GM18870 (cell line): Measurements from ENCODE around the gene ATP8A2.

Experiments
- ATAC-seq: cut with Tn5 transposase; IDR thresholded peaks from one replicate; pipeline ENCODE4 v1.9.1; 2021; ENCODE audit warnings: moderate library complexity; ENCODE audit not compliant: unreplicated experiment

ATP8A2 gene

GRCh38 chr13:25679936-25680335 lies 308.2 kb downstream of the ATP8A2 start:
- no peak for ATAC-seq

- no peak for ATAC-seq
Measured at GRCh38 chr13:25682276-25682675, 310.5 kb downstream of the ATP8A2 start.

GRCh38 chr13:25683056-25683455 lies 311.3 kb downstream of the ATP8A2 start:
- no peak for ATAC-seq

- ATAC-seq: no peak
Measured at GRCh38 chr13:25683662-25684370, 312.0 kb downstream of the ATP8A2 start.

DNA sequence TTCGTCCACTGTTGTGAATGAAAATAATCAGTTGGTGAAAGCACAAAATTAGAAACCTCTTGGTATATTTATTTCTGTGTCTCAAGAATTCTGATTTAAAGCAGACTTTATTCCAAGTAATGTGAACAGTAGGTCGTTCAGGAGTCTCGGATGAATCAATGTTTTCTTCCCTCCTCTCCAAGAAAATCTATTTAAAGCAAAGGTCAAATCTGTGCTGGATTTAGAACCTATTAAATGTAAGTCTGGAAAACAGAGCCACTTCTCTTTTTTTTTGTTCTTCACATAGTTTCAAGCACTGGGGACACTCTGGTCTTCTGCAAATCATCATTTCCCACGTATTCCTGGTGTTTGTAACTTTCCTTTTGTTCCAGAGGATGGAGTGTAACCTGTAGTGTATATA lies 312.7 kb downstream of the ATP8A2 start:
- no peak for ATAC-seq

- ATAC-seq: no peak
Measured at GRCh38 chr13:25686831-25687470, 315.2 kb downstream of the ATP8A2 start.

DNA sequence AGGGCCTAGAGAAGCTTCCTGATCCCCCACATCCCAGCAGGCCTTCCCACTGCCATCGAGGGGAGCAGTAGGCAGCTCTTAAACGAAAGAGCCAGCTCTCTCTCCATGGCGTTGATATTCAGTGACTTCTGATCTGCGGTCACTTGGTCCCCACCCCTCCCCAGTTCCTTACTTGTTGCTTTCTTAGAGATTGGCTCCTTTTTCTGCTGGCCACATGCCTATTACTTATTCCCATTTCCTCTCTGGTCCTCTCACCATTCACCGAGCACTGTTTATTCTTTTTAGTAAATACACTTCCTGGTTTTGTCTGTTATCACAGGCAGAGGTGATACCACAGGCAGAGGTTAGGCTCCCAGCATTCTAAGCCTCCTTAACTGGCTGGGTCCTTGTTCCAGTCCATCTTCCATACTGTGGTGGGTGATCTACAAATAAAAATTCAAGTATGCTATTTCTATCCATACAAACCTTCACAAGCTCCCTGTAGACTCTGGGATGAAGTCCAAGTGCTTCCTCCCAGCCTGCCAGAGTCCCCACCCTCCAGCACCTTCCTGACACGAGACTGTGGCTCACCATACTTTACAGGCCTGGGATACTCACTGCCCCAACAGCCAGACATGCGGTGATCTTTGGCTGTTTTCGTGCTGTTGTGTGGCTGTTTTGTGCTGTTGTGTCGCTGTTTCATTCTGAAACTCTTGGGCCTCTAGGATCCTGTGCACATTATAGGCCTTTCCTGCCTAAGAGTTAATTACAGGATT lies 315.9 kb downstream of the ATP8A2 start:
- ATAC-seq: no peak

DNA sequence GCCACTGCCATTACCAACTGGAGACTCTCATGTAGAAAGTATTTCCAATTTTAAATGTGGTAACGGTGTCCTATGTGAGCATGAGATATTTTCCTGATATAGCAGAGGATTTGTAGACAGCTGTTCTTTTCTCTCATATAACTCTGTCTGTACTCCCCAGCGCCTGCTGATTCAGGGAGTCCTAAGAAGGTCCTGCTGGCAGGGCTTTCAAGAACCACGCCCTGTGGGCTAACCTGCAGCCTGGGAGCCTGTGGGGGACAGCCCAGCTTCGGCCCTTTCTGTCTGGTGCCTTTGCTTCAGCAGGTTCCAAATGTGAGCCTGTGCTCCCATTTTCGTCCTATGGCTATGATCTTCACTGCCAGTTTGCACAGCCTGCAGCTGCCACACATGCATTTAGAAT lies 316.8 kb downstream of the ATP8A2 start:
- ATAC-seq: no peak

DNA sequence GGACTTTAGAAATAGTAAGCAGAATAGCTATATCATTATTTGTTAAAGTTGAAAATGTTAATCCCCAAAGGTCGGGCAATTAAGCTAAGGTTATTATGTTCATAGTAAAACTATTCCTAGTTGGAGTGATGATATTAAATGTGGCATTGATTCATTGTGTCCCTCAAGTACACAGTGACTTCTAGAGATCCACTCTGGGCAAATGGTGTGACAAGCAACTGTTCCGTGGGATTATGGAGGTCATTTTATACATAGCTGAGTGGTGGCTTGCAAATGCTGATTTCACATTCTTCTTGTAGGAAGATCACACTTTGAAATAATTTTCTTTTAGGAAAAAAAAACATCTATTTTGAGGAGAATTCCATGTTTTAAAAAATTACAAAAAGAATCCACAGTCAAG lies 317.8 kb downstream of the ATP8A2 start:
- ATAC-seq: no peak

GRCh38 chr13:25690582-25690981 lies 318.8 kb downstream of the ATP8A2 start:
- ATAC-seq: no peak

- ATAC-seq: no peak
Measured at GRCh38 chr13:25691654-25692053, 319.9 kb downstream of the ATP8A2 start.

- ATAC-seq: no peak
Measured at GRCh38 chr13:25692099-25692498, 320.3 kb downstream of the ATP8A2 start.

- no peak for ATAC-seq
Measured at GRCh38 chr13:25699056-25699455, 327.3 kb downstream of the ATP8A2 start.

DNA sequence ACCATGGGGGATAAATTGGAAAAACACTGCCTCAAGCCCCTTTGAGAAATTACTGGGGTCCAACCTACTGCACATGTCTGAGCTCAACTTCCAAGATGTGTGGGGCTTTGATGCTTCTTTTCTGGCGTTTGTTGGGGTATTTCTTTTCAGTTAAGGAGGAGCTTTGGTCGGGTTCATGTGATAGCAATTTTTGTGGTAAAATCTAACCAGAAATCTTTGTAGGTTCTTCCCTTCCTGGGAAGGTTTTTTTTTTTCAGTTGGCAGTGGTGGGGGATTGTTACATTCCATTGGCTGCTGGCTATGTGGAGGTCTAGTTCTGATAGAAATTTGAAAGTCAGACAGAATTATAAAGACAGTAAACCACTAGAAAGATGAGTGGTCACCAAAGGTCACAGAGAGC lies 327.8 kb downstream of the ATP8A2 start:
- no peak for ATAC-seq

GRCh38 chr13:25701304-25701703 lies 329.5 kb downstream of the ATP8A2 start:
- ATAC-seq: no peak

DNA sequence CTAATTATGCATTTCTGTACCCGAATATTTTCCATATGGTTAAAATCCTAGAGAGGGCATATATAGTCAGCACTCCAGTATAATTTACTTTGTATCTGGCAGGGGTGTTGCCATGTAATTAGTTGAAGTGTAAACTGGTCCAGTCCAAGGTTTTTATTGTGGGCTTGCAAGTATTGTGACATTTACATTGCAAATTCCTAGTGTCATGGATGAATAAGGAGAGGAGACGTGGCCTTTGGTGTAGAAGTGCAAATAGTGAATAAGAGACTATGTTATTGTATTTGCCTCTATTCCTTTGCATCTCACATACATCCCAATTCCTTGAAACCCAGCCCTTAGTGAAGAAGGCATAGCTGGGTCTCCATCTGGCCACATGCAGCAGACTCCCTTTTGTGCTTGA lies 330.6 kb downstream of the ATP8A2 start:
- no peak for ATAC-seq

- no peak for ATAC-seq
Measured at GRCh38 chr13:25707726-25708125, 336.0 kb downstream of the ATP8A2 start.

DNA sequence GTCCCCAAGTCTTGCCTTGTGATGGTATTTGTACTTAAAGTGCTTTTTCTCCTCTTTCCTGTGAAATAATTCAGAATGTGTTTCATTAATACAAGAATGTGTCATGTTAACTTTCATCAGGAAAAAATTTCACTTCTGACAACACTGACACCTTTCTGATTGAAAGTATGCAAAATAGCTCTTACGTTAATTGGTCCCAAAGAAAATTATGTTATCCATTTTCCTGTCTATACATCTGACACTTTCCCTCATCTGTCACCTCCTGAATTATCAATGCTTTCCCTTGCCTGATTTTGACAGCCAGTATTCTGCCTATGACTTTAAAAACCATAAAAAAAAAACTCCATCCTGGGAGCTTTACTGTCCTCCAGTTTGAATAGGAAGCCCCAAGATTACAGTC lies 336.5 kb downstream of the ATP8A2 start:
- no peak for ATAC-seq

DNA sequence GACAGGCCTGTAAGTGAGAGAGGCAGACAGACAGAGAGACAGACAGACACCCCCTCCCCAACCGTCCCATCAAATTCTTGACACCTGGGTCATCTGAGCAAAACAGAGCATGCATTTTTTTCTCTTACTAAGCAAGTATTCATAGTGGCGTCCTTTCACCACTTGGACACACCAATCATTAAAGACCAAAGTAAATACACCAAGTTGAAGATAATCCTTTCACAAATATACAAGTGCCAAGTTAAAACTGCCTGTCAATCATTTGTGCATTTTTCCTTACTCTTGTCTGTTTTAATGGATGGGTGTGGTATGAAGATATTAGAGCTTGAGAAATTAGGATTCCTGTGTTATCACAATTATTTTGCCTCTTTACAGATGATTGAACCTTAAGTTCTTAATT lies 337.3 kb downstream of the ATP8A2 start:
- ATAC-seq: no peak

GRCh38 chr13:25715760-25716159 lies 344.0 kb downstream of the ATP8A2 start:
- no peak for ATAC-seq

GRCh38 chr13:25717666-25718197 lies 346.0 kb downstream of the ATP8A2 start:
- ATAC-seq: no peak

DNA sequence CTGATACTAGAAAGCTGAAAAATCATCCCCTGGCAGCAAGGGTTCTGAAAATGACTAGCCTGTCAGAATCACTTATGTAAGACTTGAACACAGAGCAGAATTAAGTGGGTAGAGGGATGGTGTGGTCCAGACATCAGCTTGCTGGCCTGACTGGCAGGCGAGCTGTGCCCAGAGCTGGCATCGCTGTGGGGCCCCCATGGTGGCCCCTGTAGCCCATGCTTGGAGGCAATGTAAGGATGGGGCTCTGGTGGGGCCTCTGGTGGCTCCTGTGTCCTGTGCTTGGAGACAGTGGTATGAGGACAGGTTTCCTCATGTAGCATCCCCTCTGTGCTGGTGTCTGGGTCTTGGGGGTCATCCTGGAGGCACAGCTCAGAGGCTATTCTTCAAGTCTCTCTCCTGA lies 347.9 kb downstream of the ATP8A2 start:
- no peak for ATAC-seq
